ENCODE measurements around the gene LAG3.

LAG3 gene

DNA sequence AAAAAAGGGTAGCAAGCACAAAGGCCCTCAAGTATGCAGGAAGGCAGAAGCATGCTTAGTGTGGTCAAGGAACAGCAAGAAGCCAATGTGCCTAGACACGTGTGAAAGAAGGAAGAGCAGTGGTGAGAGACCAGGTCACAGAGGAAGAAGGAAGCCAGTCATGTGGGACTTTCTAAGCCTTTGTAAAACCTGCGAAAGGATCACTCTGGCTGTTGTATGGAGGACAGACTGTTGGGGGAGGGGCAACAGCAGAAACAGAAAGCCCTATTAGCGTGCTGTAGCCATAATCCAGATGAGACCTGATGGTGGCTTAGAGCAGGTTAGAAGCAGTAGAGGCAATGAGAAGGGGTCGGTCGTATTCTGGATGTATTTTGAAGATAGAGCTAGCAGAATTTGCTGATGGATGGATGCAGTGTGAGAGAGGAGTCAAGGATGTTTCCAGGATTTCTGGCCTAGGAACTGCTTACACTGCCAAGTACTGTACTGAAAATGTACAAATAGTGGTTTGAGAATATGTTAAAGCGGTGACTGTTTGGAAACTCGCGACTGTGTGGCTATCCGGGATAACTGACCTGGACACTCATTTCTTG lies 13.7 kb upstream of the LAG3 start:
- no peak overlapping the region for H3K4me3 ChIP-seq (ENCODE audit: severe bottlenecking)
- no peak for ATAC-seq (ENCODE audit: low read depth)
- H3K27ac ChIP-seq (ENCODE audit: poor library complexity, severe bottlenecking): no peak overlapping the region
- H3K9me3 ChIP-seq (ENCODE audit: severe bottlenecking): no peaks in the 10 kb centered on the region
- TF ChIP-seq CTCF (IDR thresholded peaks at IDR 0.05; ENCODE audit: poor library complexity, severe bottlenecking): no peak
- no peaks in the 10 kb centered on the region for H3K27me3 ChIP-seq (ENCODE audit: insufficient read depth, poor library complexity, severe bottlenecking)
- peaks cover 2% of the 10 kb centered on the region for H3K4me1 ChIP-seq (ENCODE audit: insufficient read depth, poor library complexity, severe bottlenecking)
- no peaks in the 10 kb centered on the region for H3K36me3 ChIP-seq (ENCODE audit: low read depth)
- no peak for DNase-seq (ENCODE audit: low spot score)

DNA sequence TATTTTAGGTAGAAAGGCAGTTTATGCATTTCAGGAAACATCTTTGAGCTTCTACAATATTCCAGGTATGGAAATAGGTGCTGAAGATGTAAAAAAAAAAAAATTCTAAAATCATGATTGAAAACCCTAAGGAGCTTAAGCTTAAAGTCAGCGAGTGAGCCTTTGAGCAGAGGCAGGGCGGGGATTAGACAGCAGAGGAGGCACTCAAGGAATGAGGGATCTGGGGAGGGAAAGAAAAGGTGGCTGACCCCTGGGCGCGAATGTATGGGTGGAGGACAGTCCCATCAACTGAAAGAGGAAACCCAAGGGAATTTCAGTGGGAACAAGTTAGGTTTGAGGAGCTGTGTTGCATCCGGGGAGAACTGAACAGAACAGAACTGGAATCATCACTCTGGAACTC lies 12.6 kb upstream of the LAG3 start:
- Histone ChIP-seq H3K9me3 (ENCODE audit: severe bottlenecking) (no peaks in the 10 kb centered on the region), H3K4me1 (ENCODE audit: insufficient read depth, poor library complexity, severe bottlenecking) (peaks cover 9% of the 10 kb centered on the region), H3K4me3 (ENCODE audit: severe bottlenecking) (no peak overlapping the region), H3K36me3 (ENCODE audit: low read depth) (no peaks in the 10 kb centered on the region), H3K27me3 (ENCODE audit: insufficient read depth, poor library complexity, severe bottlenecking) (no peaks in the 10 kb centered on the region), H3K27ac (ENCODE audit: poor library complexity, severe bottlenecking) (no peak overlapping the region)
- DNase-seq (ENCODE audit: low spot score) (no peak), ATAC-seq (ENCODE audit: low read depth) (no peak)
- no peak for TF ChIP-seq CTCF (IDR thresholded peaks at IDR 0.05; ENCODE audit: poor library complexity, severe bottlenecking)

DNA sequence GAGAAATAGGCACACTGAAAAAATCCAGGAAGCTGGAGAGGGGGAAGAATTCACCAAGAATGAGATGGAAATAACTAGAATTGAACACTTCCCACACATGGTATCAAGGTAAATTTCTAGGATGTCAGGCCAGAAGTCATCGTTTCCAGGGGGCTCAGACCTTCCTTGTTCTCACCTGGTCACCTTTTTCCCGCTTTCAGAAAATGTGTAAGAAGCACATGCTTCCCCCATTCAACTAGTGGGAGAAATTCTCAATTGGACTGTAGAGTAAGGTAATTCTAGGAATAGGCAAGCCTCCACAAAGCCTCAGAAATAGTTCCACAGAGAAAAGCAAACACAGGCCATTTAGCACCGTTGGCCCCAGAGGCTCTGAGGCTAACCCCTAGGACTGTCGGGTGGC lies 8.9 kb upstream of the LAG3 start:
- no peak for TF ChIP-seq CTCF (IDR thresholded peaks at IDR 0.05; ENCODE audit: poor library complexity, severe bottlenecking)
- no peaks in the 10 kb centered on the region for H3K9me3 ChIP-seq (ENCODE audit: severe bottlenecking)
- no peaks in the 10 kb centered on the region for H3K27me3 ChIP-seq (ENCODE audit: insufficient read depth, poor library complexity, severe bottlenecking)
- peaks cover 18% of the 10 kb centered on the region for H3K4me1 ChIP-seq (ENCODE audit: insufficient read depth, poor library complexity, severe bottlenecking)
- H3K27ac ChIP-seq (ENCODE audit: poor library complexity, severe bottlenecking): peak overlapping the region; percentile 86
- DNase-seq (ENCODE audit: low spot score) (no peak), ATAC-seq (ENCODE audit: low read depth) (no peak)
- no peaks in the 10 kb centered on the region for H3K36me3 ChIP-seq (ENCODE audit: low read depth)
- H3K4me3 ChIP-seq (ENCODE audit: severe bottlenecking): no peak overlapping the region

DNA sequence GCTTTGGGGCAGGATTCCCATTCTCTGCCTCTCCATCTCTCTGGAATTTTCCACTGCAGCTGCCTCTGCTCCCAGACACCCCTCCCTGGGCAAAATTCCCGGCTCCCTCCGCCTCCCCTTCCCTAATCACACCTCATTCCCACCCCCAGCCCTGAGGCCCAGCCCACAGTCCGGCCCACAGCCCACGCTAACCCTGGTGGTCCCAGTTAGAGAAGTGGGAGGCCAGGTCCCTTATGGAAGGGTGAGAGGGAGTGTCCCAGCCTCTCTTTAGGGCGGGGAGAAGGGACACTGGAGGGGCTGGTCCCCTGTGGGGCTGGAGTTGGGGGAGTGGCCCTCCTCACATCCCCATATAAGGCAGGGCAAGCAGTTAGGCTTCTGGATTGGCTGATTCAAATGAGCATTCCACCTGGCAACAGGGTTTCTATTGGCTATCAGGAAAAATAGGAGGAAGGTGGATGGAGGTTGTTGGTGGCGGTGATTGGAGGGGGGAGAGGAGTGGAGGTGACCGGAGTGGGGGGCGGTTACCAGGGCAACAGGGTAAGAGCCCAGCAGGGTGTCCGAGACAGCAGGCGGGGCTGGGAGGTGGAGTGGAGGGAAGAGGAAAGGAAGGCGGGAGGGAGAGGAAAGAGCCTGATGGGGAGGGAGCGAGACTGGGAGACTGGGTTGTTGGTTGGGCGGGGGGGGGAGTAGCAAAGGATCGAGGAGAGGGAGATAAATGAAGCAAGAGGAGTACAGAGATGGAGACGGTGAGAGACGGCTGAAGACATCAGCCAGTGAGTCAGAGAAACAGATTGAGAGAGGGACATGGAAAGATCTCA lies 8.1 kb upstream of the LAG3 start:
- Histone ChIP-seq H3K27me3 (ENCODE audit: insufficient read depth, poor library complexity, severe bottlenecking) (no peaks in the 10 kb centered on the region), H3K4me3 (ENCODE audit: severe bottlenecking) (peak overlapping the region; percentile 9), H3K27ac (ENCODE audit: poor library complexity, severe bottlenecking) (peak overlapping the region; percentile 86), H3K4me1 (ENCODE audit: insufficient read depth, poor library complexity, severe bottlenecking) (peaks cover 22% of the 10 kb centered on the region), H3K9me3 (ENCODE audit: severe bottlenecking) (no peaks in the 10 kb centered on the region), H3K36me3 (ENCODE audit: low read depth) (no peaks in the 10 kb centered on the region)
- TF ChIP-seq CTCF (IDR thresholded peaks at IDR 0.05; ENCODE audit: poor library complexity, severe bottlenecking): no peak
- DNase-seq (ENCODE audit: low spot score): peak; percentile 96
- peak; percentile 74 for ATAC-seq (ENCODE audit: low read depth)
